HEK293T (cell line): ENCODE data around the gene C17orf50.

Source experiments
- CTCF ChIA-PET: fragments of 350-600 bp; formaldehyde crosslinking; extraction: SDS; loops from one replicate; lab custom pipeline; 2021; ENCODE audit warnings: antibody characterized with exemption, inconsistent platforms; lab: Yijun Ruan, JAX
- POLR2A ChIA-PET: fragments of 350-600 bp; formaldehyde crosslinking; extraction: SDS; loops from one replicate; lab custom pipeline; 2020; ENCODE audit warnings: antibody characterized with exemption, inconsistent platforms; lab: Yijun Ruan, JAX
- DNase-seq: peaks from one replicate; pipeline ENCODE4 v3.0.0; 2012; ENCODE audit warnings: mixed read lengths; ENCODE audit errors: extremely low spot score
- ARNT ChIP-seq: fragments of 450-650 bp; IDR thresholded peaks from 2 replicates; pipeline ENCODE4 v1.6.1; 2017; ENCODE audit warnings: mild to moderate bottlenecking
- BHLHE40 ChIP-seq: fragments of 450-650 bp; IDR thresholded peaks from 2 replicates; pipeline ENCODE4 v1.6.1; 2016; ENCODE audit warnings: mild to moderate bottlenecking, moderate library complexity, borderline replicate concordance
- CTBP1 ChIP-seq: fragments of 450-650 bp; IDR thresholded peaks from 2 replicates; pipeline ENCODE4 v1.6.1; 2016; ENCODE audit warnings: borderline replicate concordance
- ELF4 ChIP-seq: fragments of 450-650 bp; IDR thresholded peaks from 2 replicates; pipeline ENCODE4 v1.6.1; 2017; ENCODE audit warnings: antibody characterized with exemption
- FOXA1 ChIP-seq: fragments of 450-650 bp; IDR thresholded peaks from 2 replicates; pipeline ENCODE4 v1.6.1; 2016; ENCODE audit warnings: mild to moderate bottlenecking
- FOXK2 ChIP-seq: fragments of 450-650 bp; IDR thresholded peaks from 2 replicates; pipeline ENCODE4 v1.6.1; 2016; ENCODE audit warnings: mild to moderate bottlenecking
- FOXM1 ChIP-seq: fragments of 450-650 bp; IDR thresholded peaks from 2 replicates; pipeline ENCODE4 v1.6.1; 2017; ENCODE audit warnings: mild to moderate bottlenecking, borderline replicate concordance
- HDGF ChIP-seq: fragments of 450-650 bp; IDR thresholded peaks from 2 replicates; pipeline ENCODE4 v1.6.1; 2017; ENCODE audit warnings: antibody characterized with exemption, borderline replicate concordance
- L3MBTL2 ChIP-seq: fragments of 450-650 bp; conservative IDR thresholded peaks from 2 replicates; pipeline ENCODE4 v1.6.1; 2016; ENCODE audit warnings: mild to moderate bottlenecking
- LEF1 ChIP-seq: fragments of 450-650 bp; IDR thresholded peaks from 2 replicates; pipeline ENCODE4 v1.6.1; 2017; ENCODE audit warnings: mild to moderate bottlenecking, borderline replicate concordance
- NFRKB ChIP-seq: fragments of 450-650 bp; IDR thresholded peaks from 2 replicates; pipeline ENCODE4 v1.6.1; 2016; ENCODE audit warnings: mild to moderate bottlenecking, moderate library complexity
- SP1 ChIP-seq: fragments of 450-650 bp; IDR thresholded peaks from 2 replicates; pipeline ENCODE4 v1.6.1; 2017
- SUZ12 ChIP-seq: fragments of 450-650 bp; IDR thresholded peaks from 2 replicates; pipeline ENCODE4 v1.6.1; 2016; ENCODE audit warnings: mild to moderate bottlenecking
- TARDBP ChIP-seq: fragments of 450-650 bp; IDR thresholded peaks from 2 replicates; pipeline ENCODE4 v1.6.1; 2016
- ZNF384 ChIP-seq: fragments of 450-650 bp; IDR thresholded peaks from 2 replicates; pipeline ENCODE4 v1.6.1; 2016
- TF ChIP-seq, protein P1 (sequence below): fragments of 450-650 bp; IDR thresholded peaks from 2 replicates; pipeline ENCODE4 v1.6.1; 2016

C17orf50 gene

GRCh38 chr17:35738519-35739133 is 22.1 kb upstream of the C17orf50 start:
- ChIA-PET POLR2A (no interaction called here), CTCF (interaction anchor here (0.8 kb wide), 1 partner anchor 9 kb away, joined by 4 read pairs; no protein-coding TSS in a partner anchor)
- no peak for DNase-seq
- TF ChIP-seq FOXA1 (no peak), TARDBP (no peak), BHLHE40 (no peak), LEF1 (no peak), ZNF384 (no peak)
- TF ChIP-seq, protein P1, sequence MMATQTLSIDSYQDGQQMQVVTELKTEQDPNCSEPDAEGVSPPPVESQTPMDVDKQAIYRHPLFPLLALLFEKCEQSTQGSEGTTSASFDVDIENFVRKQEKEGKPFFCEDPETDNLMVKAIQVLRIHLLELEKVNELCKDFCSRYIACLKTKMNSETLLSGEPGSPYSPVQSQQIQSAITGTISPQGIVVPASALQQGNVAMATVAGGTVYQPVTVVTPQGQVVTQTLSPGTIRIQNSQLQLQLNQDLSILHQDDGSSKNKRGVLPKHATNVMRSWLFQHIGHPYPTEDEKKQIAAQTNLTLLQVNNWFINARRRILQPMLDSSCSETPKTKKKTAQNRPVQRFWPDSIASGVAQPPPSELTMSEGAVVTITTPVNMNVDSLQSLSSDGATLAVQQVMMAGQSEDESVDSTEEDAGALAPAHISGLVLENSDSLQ: no peak

GRCh38 chr17:35740216-35740615 is 20.5 kb upstream of the C17orf50 start:
- DNase-seq: no peak
- TF ChIP-seq SUZ12: no peak
- TF ChIP-seq FOXM1: no peak
- TF ChIP-seq ZNF384: no peak
- TF ChIP-seq CTBP1: no peak
- TF ChIP-seq TARDBP: no peak
- TF ChIP-seq, protein P1: no peak
- TF ChIP-seq ELF4: no peak
- TF ChIP-seq FOXK2: no peak
- TF ChIP-seq NFRKB: no peak
- ChIA-PET CTCF (no interaction called here), POLR2A (interaction anchor here (0.8 to 1.3 kb wide), 2 partner anchors 27 to 69 kb away, joined by 3 to 4 read pairs; partner anchors contain the start of gene TAF15)

DNA sequence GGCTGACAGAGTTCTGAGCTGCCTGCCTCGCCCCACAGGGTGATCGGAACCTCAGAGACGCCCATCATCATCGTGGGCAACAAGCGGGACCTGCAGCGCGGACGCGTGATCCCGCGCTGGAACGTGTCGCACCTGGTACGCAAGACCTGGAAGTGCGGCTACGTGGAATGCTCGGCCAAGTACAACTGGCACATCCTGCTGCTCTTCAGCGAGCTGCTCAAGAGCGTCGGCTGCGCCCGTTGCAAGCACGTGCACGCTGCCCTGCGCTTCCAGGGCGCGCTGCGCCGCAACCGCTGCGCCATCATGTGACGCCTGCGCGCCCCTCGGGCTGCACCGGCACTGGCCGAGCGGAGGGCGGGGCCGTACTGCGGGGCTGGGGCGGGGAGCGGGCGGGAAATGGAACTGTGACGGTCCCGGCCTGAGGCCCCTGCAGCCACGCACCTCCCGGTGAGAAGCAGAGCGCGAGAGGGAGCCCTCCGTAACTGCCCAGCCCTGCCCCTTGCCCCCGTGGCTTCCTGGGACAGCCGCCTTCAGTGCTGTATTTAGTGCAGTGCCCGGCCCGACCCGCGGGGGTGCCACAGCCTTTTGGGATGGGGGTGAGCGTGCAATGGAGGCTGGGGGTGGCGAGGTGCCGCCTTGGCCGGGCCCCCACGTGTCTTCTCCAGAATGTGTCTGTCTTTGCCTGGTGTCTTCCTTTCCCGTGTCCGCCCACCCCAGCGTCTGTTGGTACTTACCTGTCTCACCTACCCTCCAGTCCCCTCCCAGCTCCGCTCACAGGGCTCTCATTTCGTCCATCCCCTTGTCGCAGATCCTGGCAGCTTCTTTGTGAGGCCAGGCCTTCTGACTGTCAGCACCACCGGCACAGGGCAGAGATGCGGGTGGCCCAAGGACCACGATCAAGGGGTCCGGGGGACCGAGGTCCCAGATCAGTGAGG is 19.4 kb upstream of the C17orf50 start:
- CTCF ChIA-PET: no interaction called here
- no peak for DNase-seq
- POLR2A ChIA-PET: no interaction called here
- TF ChIP-seq LEF1: no peak
- no peak for TF ChIP-seq SUZ12
- no peak for TF ChIP-seq SP1
- TF ChIP-seq, protein P1: no peak
- no peak for TF ChIP-seq ELF4
- no peak for TF ChIP-seq ZNF384
- TF ChIP-seq CTBP1: no peak
- TF ChIP-seq TARDBP: no peak
- TF ChIP-seq NFRKB: no peak
- no peak for TF ChIP-seq HDGF
- no peak for TF ChIP-seq ARNT
- no peak for TF ChIP-seq BHLHE40
- no peak for TF ChIP-seq L3MBTL2
- TF ChIP-seq FOXK2: no peak
- TF ChIP-seq FOXM1: no peak
- no peak for TF ChIP-seq FOXA1

- TF ChIP-seq FOXA1: no peak
- TF ChIP-seq SUZ12: no peak
- TF ChIP-seq ELF4: no peak
- no peak for TF ChIP-seq LEF1
- no peak for TF ChIP-seq TARDBP
- TF ChIP-seq L3MBTL2: no peak
- no peak for TF ChIP-seq FOXK2
- no peak for TF ChIP-seq CTBP1
- no peak for TF ChIP-seq BHLHE40
- no peak for DNase-seq
- POLR2A ChIA-PET: no interaction called here
- CTCF ChIA-PET: no interaction called here
Observed at GRCh38 chr17:35742496-35742895, 18.2 kb upstream of the C17orf50 start.

DNA sequence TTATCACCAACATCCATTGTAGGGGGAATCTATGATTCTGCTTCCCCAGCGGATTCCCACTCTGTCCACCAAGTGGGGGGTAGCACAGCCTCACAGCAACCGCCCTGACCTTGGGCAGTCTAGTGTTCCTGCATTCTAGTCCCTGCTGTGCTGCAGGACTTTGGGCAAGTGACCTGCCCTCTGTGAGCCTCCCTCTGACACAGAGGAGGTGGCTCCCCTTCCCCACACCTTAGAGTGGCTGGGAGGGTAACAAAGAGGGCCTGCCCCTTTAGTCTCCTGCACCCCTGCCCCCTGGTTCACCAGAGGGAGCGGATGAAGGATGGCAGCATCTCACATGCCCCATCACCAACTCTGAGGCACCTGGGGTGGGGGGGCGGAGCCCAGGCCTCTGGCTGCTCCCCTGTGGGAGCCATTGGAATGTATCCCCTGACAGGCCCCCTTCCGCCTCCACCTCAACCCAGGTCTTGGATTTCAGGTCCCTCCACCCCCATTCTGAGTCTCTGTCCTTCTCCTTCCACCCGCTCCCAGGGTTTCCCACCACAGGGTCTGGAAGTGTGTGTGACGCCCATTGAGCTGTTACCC is 17.7 kb upstream of the C17orf50 start:
- ChIA-PET CTCF (interaction anchor here (2.1 to 2.2 kb wide), 2 partner anchors 21 to 130 kb away, joined by 7 to 9 read pairs; no protein-coding TSS in a partner anchor), POLR2A (no interaction called here)
- TF ChIP-seq BHLHE40 (no peak), CTBP1 (no peak), ELF4 (no peak), L3MBTL2 (no peak), TARDBP (no peak), LEF1 (no peak), SP1 (no peak), FOXM1 (no peak), ZNF384 (no peak), FOXK2 (no peak), ARNT (no peak), NFRKB (no peak), SUZ12 (no peak), FOXA1 (no peak), HDGF (no peak)
- TF ChIP-seq, protein P1: no peak
- no peak for DNase-seq
